RWPE1 (cell line): ENCODE measurements around the gene OR10H2.

Experiments
- CTCF ChIA-PET: fragments of 350-600 bp; sonication (Branson Sonifier 250); formaldehyde crosslinking; extraction: SDS; loops from one replicate; lab custom pipeline; 2021; lab: Yijun Ruan, JAX
- POLR2A ChIA-PET: fragments of 400-600 bp; formaldehyde crosslinking; extraction: SDS; loops from one replicate; lab custom pipeline; 2020; ENCODE audit warnings: antibody characterized with exemption; ENCODE audit not compliant: low non-redundant PET; lab: Yijun Ruan, JAX
- DNase-seq: peaks from one replicate; pipeline ENCODE4 v3.0.0; 2012; ENCODE audit warnings: low spot score
- H3K27ac ChIP-seq: fragments of 450-650 bp; 2 replicates; pipeline ENCODE4 v1.5.1; 2017
- CTCF ChIP-seq: fragments of 450-650 bp; conservative IDR thresholded peaks from 2 replicates; pipeline ENCODE4 v1.5.1; 2017; ENCODE audit warnings: low read depth, mild to moderate bottlenecking

Gene OR10H2

GRCh38 chr19:15721268-15721667, 6.6 kb upstream of the OR10H2 start:
- ChIA-PET CTCF (no interaction called here), POLR2A (no interaction called here)
- H3K27ac ChIP-seq, result no peak overlapping the region
- no peak for TF ChIP-seq CTCF
- no peak for DNase-seq

GRCh38 chr19:15722956-15723355, 4.9 kb upstream of the OR10H2 start:
- H3K27ac ChIP-seq, result no peak overlapping the region
- DNase-seq, result no peak
- CTCF ChIA-PET, result no interaction called here
- TF ChIP-seq CTCF, result no peak
- POLR2A ChIA-PET, result no interaction called here

GRCh38 chr19:15730538-15730937, 2.7 kb downstream of the OR10H2 start:
- ChIA-PET CTCF (no interaction called here), POLR2A (no interaction called here)
- no peak for TF ChIP-seq CTCF

GRCh38 chr19:15732388-15732787, 4.6 kb downstream of the OR10H2 start:
- POLR2A ChIA-PET, result no interaction called here
- no peak overlapping the region for H3K27ac ChIP-seq
- CTCF ChIA-PET, result no interaction called here
- no peak for DNase-seq
- TF ChIP-seq CTCF, result no peak

More at GRCh38 chr19:15730538-15730937, 2.7 kb downstream of the OR10H2 start:
- H3K27ac ChIP-seq, result no peak overlapping the region
- DNase-seq, result no peak

GRCh38 chr19:15733895-15734294, 6.1 kb downstream of the OR10H2 start:
- no peak overlapping the region for H3K27ac ChIP-seq
- no peak for DNase-seq
- no peak for TF ChIP-seq CTCF
- ChIA-PET CTCF (interaction anchor here (0.8 kb wide), 1 partner anchor 104 kb away, joined by 3 read pairs; no protein-coding TSS in a partner anchor), POLR2A (no interaction called here)

- no peak for TF ChIP-seq CTCF
- ChIA-PET POLR2A (no interaction called here), CTCF (no interaction called here)
- no peak within 1 kb of the TSS for H3K27ac ChIP-seq
- no peak for DNase-seq
Observed at GRCh38 chr19:15737722-15738121, 9.9 kb downstream of the OR10H2 start, which contains the start of gene OR10H3. Gene OR10H3, plus strand, starts transcription at chr19:15737985. Its CDS starts 3,408 bp downstream, at chr19:15741393.
